Measurements from ENCODE around the gene ATG14. TPM values are rescaled to one million over a fixed set of nuclear protein-coding genes. Genes with fewer than 3 reads are reported as not detected.

The ATG14 gene
- total and polyA plus RNA-seq, 7 donors = 4.3 to 15.1 (median 7.9) TPM

DNA sequence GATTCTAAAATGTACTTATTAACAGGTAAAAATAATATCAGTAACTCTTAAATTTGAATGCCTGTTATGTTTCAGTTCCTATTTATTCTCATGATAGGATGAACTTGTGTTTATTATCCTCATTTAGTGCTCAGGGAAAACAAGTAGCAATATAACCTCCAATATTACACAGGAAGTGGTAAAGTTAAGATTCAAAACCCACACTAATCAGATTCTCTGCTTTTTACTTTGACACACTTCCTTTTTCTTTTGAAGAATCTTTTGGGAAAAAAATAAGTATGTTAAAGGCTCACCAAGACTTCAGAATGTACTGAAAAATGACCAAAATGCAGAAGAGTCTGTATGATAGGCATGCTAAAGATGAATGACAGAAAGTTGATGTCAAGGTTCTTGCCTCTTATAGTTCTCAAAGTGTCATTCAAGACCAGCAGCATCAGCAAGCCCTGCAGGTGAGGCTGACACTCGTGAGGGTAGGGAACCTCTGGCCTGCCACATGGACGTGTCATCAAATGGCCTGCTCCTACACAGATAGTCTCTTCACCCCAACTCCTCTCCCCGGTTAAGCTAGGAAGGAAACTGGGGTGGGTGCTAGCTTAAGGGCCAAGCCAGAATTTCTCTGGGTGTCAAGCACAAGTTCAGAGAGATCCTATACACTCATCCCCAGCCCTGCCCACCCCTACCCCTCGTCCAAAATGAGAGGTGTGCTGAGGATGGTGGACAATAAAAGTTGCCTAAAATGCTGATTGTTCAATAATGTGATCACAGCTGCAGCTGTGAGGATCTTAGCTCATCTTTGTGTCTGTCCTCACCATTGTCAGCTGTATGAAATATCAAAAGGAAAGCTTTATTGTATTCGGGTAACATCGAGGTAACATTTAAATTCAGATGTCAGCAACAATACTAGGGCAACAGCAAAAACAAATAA is 22.5 kb upstream of the ATG14 start:
- H3K9me3 ChIP-seq = no peaks in the 10 kb centered on the region
- H3K27me3 ChIP-seq (ENCODE audit: insufficient read depth in 3 of 3, low read length in 2 of 3) = no peaks in the 10 kb centered on the region
- no peak for ATAC-seq
- H3K27ac ChIP-seq = no peak overlapping the region
- 67 to 70% (median 68%) methylated on average over 6 of the region's 6 CpGs for WGBS, 3 donors
- H3K4me3 ChIP-seq = no peak overlapping the region
- DNase-seq = no peak
- intact Hi-C loops (cut with DNase I) = no loop called here
- TF ChIP-seq, protein P1, sequence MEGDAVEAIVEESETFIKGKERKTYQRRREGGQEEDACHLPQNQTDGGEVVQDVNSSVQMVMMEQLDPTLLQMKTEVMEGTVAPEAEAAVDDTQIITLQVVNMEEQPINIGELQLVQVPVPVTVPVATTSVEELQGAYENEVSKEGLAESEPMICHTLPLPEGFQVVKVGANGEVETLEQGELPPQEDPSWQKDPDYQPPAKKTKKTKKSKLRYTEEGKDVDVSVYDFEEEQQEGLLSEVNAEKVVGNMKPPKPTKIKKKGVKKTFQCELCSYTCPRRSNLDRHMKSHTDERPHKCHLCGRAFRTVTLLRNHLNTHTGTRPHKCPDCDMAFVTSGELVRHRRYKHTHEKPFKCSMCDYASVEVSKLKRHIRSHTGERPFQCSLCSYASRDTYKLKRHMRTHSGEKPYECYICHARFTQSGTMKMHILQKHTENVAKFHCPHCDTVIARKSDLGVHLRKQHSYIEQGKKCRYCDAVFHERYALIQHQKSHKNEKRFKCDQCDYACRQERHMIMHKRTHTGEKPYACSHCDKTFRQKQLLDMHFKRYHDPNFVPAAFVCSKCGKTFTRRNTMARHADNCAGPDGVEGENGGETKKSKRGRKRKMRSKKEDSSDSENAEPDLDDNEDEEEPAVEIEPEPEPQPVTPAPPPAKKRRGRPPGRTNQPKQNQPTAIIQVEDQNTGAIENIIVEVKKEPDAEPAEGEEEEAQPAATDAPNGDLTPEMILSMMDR (IDR thresholded peaks at IDR 0.05) = no peak
- no peaks in the 10 kb centered on the region for H3K36me3 ChIP-seq (ENCODE audit: insufficient read depth in 1 of 2, low read depth in 1 of 2)
- no peaks in the 10 kb centered on the region for H3K4me1 ChIP-seq

DNA sequence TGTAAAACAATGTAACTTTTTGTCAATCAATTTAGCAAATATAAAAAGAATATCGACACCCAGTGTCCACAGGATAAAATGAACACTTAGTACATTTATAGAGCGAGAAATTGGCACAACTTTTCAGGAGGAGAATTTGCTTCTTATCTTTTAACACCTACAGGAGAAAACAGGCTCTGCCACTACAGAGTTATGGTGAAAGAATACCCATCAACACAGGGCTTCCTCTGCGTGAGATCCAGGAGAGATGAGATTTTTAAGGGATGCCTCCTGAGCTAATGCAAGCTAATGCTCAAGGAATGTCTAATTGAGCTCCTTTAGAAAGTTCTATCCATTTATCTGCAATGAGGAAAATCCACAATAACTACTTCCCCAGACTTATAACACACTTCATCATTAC is 21.0 kb upstream of the ATG14 start:
- 85 to 88% (median 87%) methylated on average over 3 of the region's 3 CpGs for WGBS, 3 donors
- ATAC-seq (no peak), DNase-seq (no peak)
- no peaks in the 10 kb centered on the region for H3K27me3 ChIP-seq (ENCODE audit: insufficient read depth in 3 of 3, low read length in 2 of 3)
- intact Hi-C loops (cut with DNase I) = no loop called here
- H3K4me1 ChIP-seq = no peaks in the 10 kb centered on the region
- H3K4me3 ChIP-seq = no peak overlapping the region
- H3K9me3 ChIP-seq = no peaks in the 10 kb centered on the region
- no peak overlapping the region for H3K27ac ChIP-seq
- H3K36me3 ChIP-seq (ENCODE audit: insufficient read depth in 1 of 2, low read depth in 1 of 2) = no peaks in the 10 kb centered on the region
- TF ChIP-seq, protein P1 (IDR thresholded peaks at IDR 0.05) = no peak

DNA sequence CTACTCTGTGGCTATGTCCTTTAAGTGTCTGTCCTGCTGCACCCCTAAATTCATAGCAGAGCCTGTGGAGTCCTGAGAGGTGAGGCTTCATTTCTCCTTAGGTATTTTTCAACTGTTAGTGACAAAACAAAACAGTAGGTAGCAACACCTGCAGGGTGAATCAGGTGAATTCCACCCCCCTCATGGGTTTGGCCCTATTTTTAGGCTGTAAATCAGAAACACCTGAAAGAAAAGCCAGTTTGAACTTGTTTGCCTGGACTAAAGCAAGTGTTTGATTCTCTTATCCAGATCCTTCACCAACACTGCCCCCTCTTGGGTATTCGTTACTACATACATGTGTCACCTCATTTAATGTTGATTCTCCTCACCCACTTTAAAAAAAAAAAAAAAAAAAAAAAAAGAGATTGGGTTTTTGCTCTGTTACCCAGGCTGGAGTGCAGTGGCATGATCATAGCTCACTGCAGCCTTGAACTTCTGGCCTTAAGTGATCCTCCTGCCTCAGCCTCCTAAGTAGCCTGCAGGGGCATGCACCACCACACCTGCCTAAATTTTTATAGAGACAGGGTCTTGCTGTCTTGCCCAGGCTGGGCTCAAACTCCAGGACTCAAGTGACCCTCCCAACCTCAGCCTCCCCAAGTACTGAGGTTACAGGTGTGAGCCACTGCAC is 18.5 kb upstream of the ATG14 start:
- ATAC-seq (peak; percentile 84 to 98 (median 91)), DNase-seq (no peak)
- H3K27me3 ChIP-seq (ENCODE audit: insufficient read depth in 3 of 3, low read length in 2 of 3) = no peaks in the 10 kb centered on the region
- 4 to 18% (median 6%) methylated on average over 1 of the region's 1 CpG for WGBS, 3 donors
- intact Hi-C loops (cut with DNase I) = no loop called here
- peak overlapping the region; percentile 38 for H3K27ac ChIP-seq
- H3K9me3 ChIP-seq = no peaks in the 10 kb centered on the region
- no peaks in the 10 kb centered on the region for H3K36me3 ChIP-seq (ENCODE audit: insufficient read depth in 1 of 2, low read depth in 1 of 2)
- TF ChIP-seq, protein P1 (IDR thresholded peaks at IDR 0.05) = peak; percentile 55
- H3K4me1 ChIP-seq = no peaks in the 10 kb centered on the region
- no peak overlapping the region for H3K4me3 ChIP-seq

DNA sequence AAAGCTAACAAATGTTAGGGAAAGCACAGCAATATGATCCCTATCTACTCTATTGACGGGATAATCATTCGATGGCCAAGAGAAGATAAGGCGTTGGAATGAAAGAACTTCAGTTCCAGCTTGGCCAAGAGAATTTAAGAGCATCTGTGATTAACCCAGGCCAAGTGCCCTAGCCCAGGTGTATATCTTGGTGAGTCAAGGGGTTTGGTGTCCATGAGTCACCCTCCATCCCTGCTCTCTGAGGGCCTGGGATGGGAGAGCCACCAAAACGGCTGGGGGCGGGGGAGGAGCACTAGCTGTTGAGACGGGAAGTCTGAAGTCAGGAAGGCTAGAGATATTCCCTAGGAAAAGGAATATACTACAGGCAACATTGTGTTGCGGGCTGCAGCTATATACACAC is 15.8 kb upstream of the ATG14 start:
- Histone ChIP-seq H3K4me3 (no peak overlapping the region), H3K27me3 (ENCODE audit: insufficient read depth in 3 of 3, low read length in 2 of 3) (no peaks in the 10 kb centered on the region), H3K4me1 (peaks cover 12% of the 10 kb centered on the region), H3K9me3 (no peaks in the 10 kb centered on the region), H3K36me3 (ENCODE audit: insufficient read depth in 1 of 2, low read depth in 1 of 2) (no peaks in the 10 kb centered on the region), H3K27ac (no peak overlapping the region)
- no peak for DNase-seq
- TF ChIP-seq, protein P1 (IDR thresholded peaks at IDR 0.05) = no peak
- no peak for ATAC-seq
- intact Hi-C loops (cut with DNase I) = loop anchor here (5.0 to 10.0 kb wide), 3 partner anchors 155 to 333 kb away; partner anchors contain the start of gene FBXO34 (in 2 of the 2)
- 73 to 89% (median 74%) methylated on average over 7 of the region's 7 CpGs for WGBS, 3 donors

Data from psoas muscle (tissue), 8 donors.